Breast epithelium (tissue), 4 donors: ENCODE results near the gene CACNA1H. TPM values are rescaled to one million over a fixed set of nuclear protein-coding genes. Genes with fewer than 3 reads are reported as not detected.
A peak's percentile ranks its signal among the peaks of the same experiment; 100 is the strongest.

Experiments
- DNase-seq, 2 donors: peaks; one replicate each; pipeline ENCODE4 v3.0.0-alpha.2; 2019; ENCODE audit warnings: low spot score in 2 of 2
- H3K27ac ChIP-seq, 2 donors: fragments of 200-600 bp; sonication (generic) in 1 of 2; one replicate each; pipeline ENCODE4 v1.5.1; 2016 to 2019; ENCODE audit warnings: mild to moderate bottlenecking in 1 of 2
- H3K27me3 ChIP-seq, 2 donors: fragments of 200-600 bp; sonication (generic) in 1 of 2; one replicate each; pipeline versions ENCODE4 v1.5.1 to v1.6.0; 2017 to 2019; ENCODE audit warnings: control low read depth in 1 of 2, mild to moderate bottlenecking in 1 of 2
- H3K36me3 ChIP-seq: fragments of 200-600 bp; one replicate; pipeline ENCODE4 v1.5.1; 2019
- H3K4me1 ChIP-seq, 2 donors: fragments of 200-600 bp; sonication (generic); one replicate each; pipeline ENCODE4 v1.5.1; 2016 to 2019; ENCODE audit warnings: control low read depth in 1 of 2
- H3K4me3 ChIP-seq, 3 donors: fragments of 200-600 bp; sonication (generic); 1 replicate in 2 of 3; 2 replicates in 1 of 3; pipeline ENCODE4 v1.5.1; 2016 to 2019; ENCODE audit warnings: mild to moderate bottlenecking in 3 of 3, moderate library complexity in 2 of 3
- H3K9me3 ChIP-seq, 2 donors: fragments of 200-600 bp; sonication (generic) in 1 of 2; one replicate each; pipeline ENCODE4 v1.5.1; 2016 to 2019; ENCODE audit warnings: control low read depth in 1 of 2
- POLR2A ChIP-seq: fragments of 450-650 bp; IDR thresholded peaks from one replicate; pipeline ENCODE4 v1.6.1; 2016; ENCODE audit warnings: antibody characterized with exemption, mild to moderate bottlenecking, moderate library complexity
- POLR2AphosphoS5 ChIP-seq, 3 donors: sonication (generic); formaldehyde crosslinking; IDR thresholded peaks; one replicate each; pipeline ENCODE4 v1.6.1; 2017; ENCODE audit warnings: antibody characterized with exemption in 3 of 3
- intact Hi-C: fragments of 100-400 bp; cut with DNase I; formaldehyde crosslinking; loops from one replicate; pipeline ENCODE4 v1.15.1; 2023; ENCODE audit warnings: low total_unique reads
- total RNA-seq, 3 donors: library from RNA; depleted of rRNA; stranded (reverse); fragments of >200 nt; gene quantifications; one replicate each; pipeline ENCODE4 v1.1.0, GENCODE V29; 2016
- TF ChIP-seq, protein P1 (sequence below), 3 donors: fragments of 450-650 bp; IDR thresholded peaks; one replicate each; pipeline ENCODE4 v1.5.1; 2016 to 2017; ENCODE audit warnings: antibody characterized with exemption in 3 of 3, mild to moderate bottlenecking in 3 of 3, moderate library complexity in 3 of 3

CACNA1H gene
- total RNA-seq, 3 donors from 2014 or later: 1.6 to 2.5 (median 2.2) TPM

DNA sequence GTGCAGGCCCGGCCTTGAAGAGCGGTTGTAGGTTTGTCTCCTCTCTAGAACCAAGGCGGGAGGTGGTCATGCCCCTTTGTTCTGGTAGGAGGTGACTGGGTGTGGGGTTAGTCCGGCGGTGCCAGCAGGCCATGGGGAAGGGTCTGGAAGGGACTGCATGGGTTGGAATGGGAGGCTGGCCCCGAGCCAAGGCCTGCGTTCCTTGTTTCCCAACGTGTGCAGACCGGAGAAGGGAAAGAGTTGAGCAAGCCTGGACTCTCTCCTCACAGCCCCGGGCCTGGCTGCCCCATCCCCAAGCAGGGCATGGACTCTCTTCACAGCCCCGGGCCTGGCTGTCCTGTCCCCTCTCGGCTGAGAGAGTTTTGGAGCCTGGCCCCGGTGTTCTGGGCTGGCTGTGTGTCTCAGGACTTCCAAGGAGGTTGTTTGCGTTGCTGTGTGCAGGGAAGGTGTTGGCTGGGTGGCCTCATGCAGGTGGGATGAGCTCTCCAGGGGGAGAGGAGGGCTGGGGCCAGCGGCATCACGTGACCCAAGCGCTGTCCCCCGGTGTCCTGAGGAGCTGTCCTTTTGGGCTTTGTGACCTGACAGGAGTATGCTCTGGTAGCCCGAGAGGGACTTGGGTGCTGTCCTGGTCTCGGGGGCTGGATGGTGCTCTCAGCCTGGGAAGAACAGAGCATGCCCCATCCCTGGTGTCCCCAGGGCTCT is 2.6 kb downstream of the CACNA1H start:
- DNase-seq: no peak
- Histone ChIP-seq H3K4me3 (peak overlapping the region in 1 of 3 donors; percentile 22), H3K9me3 (no peaks in the 10 kb centered on the region), H3K27ac (peak overlapping the region in 1 of 2 donors; percentile 3), H3K36me3 (no peaks in the 10 kb centered on the region), H3K4me1 (peaks cover 4 to 18% of the 10 kb centered on the region in 2 donors), H3K27me3 (peaks cover 16 to 94% of the 10 kb centered on the region in 2 donors)
- TF ChIP-seq POLR2AphosphoS5 (IDR thresholded peaks at IDR 0.05) (no peak), POLR2A (no peak)
- intact Hi-C loops: loop anchor here (5.0 kb wide), 1 partner anchor 858 kb away; no protein-coding TSS in a partner anchor

DNA sequence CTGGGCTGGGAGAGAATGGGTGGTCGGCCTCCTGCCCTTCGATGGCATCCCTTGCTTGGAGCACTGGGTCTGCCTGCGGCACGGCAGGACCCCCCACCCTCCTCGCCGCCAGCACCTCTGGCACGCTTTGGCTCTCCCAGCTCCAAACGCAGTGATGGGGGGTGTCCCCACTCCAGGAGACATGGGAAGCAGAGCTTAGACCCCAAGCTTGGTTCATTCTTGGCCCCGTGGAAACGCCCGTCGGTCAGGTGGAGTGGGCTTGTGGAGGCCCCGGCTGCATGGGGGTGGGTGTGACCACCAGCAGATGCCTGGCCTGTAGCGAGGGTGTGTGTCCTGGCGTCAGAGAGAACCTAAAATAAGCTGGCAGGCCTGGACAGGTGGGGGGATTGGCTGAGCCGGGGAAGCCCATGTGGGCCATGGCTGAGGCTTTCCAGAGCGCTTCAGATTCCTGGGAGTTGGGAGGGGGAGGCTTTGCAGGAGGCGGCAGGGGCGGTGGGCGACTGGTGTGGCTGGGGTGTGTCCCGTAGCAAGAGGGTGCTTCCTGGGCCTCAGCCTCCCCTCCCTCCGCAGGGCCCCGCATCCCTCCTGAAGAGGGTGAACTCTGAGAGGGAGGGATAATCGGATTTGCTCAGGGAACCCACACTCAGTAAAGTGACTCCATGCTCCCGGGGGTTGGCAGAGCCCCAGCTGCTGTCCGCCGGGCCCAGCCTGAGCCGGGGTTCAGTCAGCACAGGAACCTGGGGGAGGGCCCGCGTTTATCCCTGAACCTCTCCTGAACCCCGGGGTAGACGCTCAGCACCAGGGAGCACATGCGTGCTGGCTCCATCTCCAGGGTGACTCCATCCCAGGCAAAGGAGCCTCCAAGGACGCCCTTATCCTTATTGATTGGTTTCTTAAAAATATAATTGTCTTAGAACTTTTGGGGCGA is 3.4 kb downstream of the CACNA1H start:
- Histone ChIP-seq H3K27ac (peak overlapping the region in 1 of 2 donors; percentile 3), H3K36me3 (no peaks in the 10 kb centered on the region), H3K27me3 (peaks cover 16 to 95% of the 10 kb centered on the region in 2 donors), H3K4me1 (peaks cover 4 to 23% of the 10 kb centered on the region in 2 donors), H3K9me3 (no peaks in the 10 kb centered on the region), H3K4me3 (no peak overlapping the region)
- TF ChIP-seq POLR2A (no peak), POLR2AphosphoS5 (IDR thresholded peaks at IDR 0.05) (no peak)
- TF ChIP-seq, protein P1, sequence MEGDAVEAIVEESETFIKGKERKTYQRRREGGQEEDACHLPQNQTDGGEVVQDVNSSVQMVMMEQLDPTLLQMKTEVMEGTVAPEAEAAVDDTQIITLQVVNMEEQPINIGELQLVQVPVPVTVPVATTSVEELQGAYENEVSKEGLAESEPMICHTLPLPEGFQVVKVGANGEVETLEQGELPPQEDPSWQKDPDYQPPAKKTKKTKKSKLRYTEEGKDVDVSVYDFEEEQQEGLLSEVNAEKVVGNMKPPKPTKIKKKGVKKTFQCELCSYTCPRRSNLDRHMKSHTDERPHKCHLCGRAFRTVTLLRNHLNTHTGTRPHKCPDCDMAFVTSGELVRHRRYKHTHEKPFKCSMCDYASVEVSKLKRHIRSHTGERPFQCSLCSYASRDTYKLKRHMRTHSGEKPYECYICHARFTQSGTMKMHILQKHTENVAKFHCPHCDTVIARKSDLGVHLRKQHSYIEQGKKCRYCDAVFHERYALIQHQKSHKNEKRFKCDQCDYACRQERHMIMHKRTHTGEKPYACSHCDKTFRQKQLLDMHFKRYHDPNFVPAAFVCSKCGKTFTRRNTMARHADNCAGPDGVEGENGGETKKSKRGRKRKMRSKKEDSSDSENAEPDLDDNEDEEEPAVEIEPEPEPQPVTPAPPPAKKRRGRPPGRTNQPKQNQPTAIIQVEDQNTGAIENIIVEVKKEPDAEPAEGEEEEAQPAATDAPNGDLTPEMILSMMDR (IDR thresholded peaks at IDR 0.05): no peak
- no peak for DNase-seq
- intact Hi-C loops: loop anchor here (5.0 kb wide), 1 partner anchor 859 kb away; no protein-coding TSS in a partner anchor

DNA sequence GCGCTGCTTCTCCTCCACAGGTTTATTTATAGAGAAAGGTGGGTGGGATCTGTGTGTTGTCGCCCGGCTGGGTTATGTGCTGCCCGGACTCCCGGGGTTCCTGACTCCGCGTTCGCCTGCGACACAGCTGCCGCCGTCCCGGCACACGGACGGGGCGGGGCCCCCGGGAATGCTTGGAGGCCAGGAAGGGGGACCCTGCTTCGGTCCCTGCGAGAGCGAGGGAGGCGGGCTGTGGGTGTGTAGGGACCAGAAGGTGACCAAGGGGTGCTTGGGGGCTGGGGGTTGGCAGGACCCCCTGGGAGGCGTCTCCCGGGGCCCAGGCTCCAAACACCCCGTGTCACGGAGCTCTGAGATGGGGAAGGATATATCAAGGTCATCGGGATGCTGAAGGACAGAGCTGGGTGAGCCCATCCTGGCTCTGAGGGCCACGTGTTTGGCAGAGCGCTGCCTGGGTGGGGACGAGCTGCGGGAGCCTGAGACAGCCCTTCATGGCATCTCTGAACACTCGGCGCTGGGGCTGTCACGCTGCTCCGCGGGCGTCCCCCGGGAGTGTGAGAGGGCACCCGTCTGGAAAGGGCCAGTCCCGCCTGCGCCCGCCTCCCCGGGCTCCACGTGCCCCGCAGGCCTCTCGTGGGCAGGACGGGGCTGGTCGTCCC is 4.2 kb downstream of the CACNA1H start:
- peaks cover 20 to 95% of the 10 kb centered on the region in 2 donors for H3K27me3 ChIP-seq
- intact Hi-C loops: loop anchor here (5.0 kb wide), 1 partner anchor 860 kb away; no protein-coding TSS in a partner anchor

DNA sequence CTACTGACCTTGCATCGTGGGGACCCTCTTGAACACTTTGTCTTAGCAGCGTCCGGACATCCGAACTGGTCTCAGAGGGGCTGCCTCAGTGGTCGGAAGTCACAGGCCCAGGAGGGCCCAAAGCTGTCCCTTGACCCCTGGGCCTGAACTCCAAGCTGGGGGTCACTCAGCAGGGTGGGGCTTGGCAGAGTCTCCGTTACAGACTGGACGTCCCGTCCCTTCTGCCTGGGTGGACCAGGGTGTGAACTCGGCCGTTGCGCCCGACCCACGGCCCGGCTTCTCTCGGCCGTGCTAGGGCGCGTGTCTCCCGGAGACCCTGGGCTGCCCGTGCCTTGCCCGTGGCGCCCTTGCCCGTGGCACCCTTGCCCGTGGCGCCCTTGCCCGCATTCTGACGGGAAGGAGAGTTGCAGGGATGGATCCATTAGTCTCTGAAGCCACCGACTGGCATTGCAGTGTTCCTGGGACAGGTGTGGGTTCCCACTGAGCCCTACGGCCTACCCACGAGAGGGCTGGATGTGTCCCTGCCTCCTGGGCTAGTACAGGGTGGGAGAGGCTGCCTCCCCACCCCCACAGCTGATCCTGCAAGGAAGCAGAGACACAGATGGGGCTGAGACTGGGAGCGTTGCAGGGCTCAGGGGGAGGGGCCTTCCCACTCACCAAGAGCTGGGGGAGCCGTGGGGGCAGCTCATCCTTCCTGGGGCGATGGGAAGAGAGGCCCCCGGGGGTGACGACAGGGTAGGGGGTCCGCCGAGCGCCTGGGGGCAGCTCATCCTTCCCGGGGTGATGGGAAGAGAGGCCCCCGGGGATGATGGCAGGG is 4.9 kb downstream of the CACNA1H start:
- H3K36me3 ChIP-seq: no peaks in the 10 kb centered on the region
- H3K27me3 ChIP-seq: peaks cover 20 to 95% of the 10 kb centered on the region in 2 donors
- H3K9me3 ChIP-seq: no peaks in the 10 kb centered on the region
- intact Hi-C loops: loop anchor here (5.0 kb wide), 1 partner anchor 861 kb away; no protein-coding TSS in a partner anchor
- TF ChIP-seq, protein P1 (IDR thresholded peaks at IDR 0.05): no peak
- TF ChIP-seq POLR2AphosphoS5 (IDR thresholded peaks at IDR 0.05): peak in 1 of 3 donors; percentile 25
- DNase-seq: no peak
- peaks cover 4 to 23% of the 10 kb centered on the region in 2 donors for H3K4me1 ChIP-seq
- H3K4me3 ChIP-seq: peak overlapping the region in 1 of 3 donors; percentile 28
- H3K27ac ChIP-seq: peak overlapping the region in 1 of 2 donors; percentile 63

More for the DNA sequence above, 4.2 kb downstream of the CACNA1H start:
- peaks cover 4 to 23% of the 10 kb centered on the region in 2 donors for H3K4me1 ChIP-seq
- no peaks in the 10 kb centered on the region for H3K9me3 ChIP-seq
- no peak for DNase-seq
- H3K4me3 ChIP-seq: no peak overlapping the region
- H3K27ac ChIP-seq: peak overlapping the region in 1 of 2 donors; percentile 63
- TF ChIP-seq, protein P1 (IDR thresholded peaks at IDR 0.05): no peak
- TF ChIP-seq POLR2AphosphoS5 (IDR thresholded peaks at IDR 0.05) (no peak), POLR2A (no peak)
- no peaks in the 10 kb centered on the region for H3K36me3 ChIP-seq
